ENCODE results near the gene ALPK1.
"Not testable (repeated sequence)": the region's sequence is repeated elsewhere in the genome, so short reads cannot be mapped to it uniquely, and the experiment has no call there.

Gene ALPK1

DNA sequence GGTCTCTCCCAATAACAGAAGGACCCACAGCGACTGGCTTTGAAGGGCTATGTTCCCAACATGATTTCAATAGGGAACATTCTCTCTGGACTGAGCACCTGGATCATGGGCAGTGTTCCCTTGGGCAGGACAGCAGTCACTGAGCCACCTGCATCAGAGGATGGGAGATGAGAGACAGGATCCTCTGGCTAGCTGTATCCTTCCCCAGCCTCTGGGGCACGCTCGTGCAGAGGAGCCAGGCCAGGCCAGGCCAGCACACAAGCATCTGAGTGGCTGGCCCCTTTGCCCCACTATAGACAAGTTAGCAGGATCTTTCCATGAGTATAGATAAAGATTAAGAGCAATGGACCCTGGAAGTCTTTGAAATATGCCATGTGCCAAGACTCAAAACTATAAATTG, 152.5 kb downstream of the ALPK1 start:
- no peak for FAIRE-seq
- DNase-seq (ENCODE audit: insufficient read length, low spot score): no peak
- no peak for TF ChIP-seq POLR2AphosphoS5 (IDR thresholded peaks at IDR 0.05; ENCODE audit: low read depth, low read length)
- TF ChIP-seq SPI1 (IDR thresholded peaks at IDR 0.05; ENCODE audit: low read depth, low read length): no peak
- no peak for TF ChIP-seq POLR2A (IDR thresholded peaks at IDR 0.05; ENCODE audit: low read depth, low read length)
- TF ChIP-seq PAX5 (IDR thresholded peaks at IDR 0.05; ENCODE audit: insufficient read depth, low read length, severe bottlenecking): no peak
- TF ChIP-seq POU2F2 (IDR thresholded peaks at IDR 0.05; ENCODE audit: low read depth, low read length): no peak
- TF ChIP-seq TAF1 (IDR thresholded peaks at IDR 0.05; ENCODE audit: low read depth, low read length): no peak

GRCh38 chr4:112451104-112451503, 153.9 kb downstream of the ALPK1 start:
- FAIRE-seq: no peak
- TF ChIP-seq POU2F2 (IDR thresholded peaks at IDR 0.05; ENCODE audit: low read depth, low read length) (no peak), PAX5 (IDR thresholded peaks at IDR 0.05; ENCODE audit: insufficient read depth, low read length, severe bottlenecking) (no peak)

DNA sequence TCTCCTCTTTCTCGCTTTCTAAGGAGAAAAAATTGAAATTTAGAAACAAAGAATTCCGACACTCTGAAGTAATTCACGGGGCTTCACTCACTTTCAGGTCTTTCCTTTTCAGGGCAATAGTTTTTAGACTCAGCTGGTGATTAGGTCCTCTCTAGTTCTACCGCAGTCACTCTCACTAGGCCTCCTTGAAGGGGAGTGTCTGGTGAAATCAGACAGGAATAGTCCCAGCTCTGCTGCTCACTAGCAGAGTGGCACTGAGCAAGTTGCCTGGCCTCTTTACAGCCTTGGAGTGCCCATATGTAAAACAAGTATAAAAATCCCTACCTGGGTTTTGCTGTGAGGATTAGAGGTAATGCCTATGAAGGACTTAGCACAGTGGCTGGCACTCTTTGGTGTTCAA, 154.7 kb downstream of the ALPK1 start:
- FAIRE-seq: no peak
- DNase-seq (ENCODE audit: insufficient read length, low spot score): no peak
- TF ChIP-seq POLR2A (IDR thresholded peaks at IDR 0.05; ENCODE audit: low read depth, low read length): no peak
- TF ChIP-seq TAF1 (IDR thresholded peaks at IDR 0.05; ENCODE audit: low read depth, low read length): no peak

More at GRCh38 chr4:112451104-112451503, 153.9 kb downstream of the ALPK1 start:
- no peak for DNase-seq (ENCODE audit: insufficient read length, low spot score)

- FAIRE-seq: no peak
- TF ChIP-seq POLR2AphosphoS5 (IDR thresholded peaks at IDR 0.05; ENCODE audit: low read depth, low read length) (no peak), POLR2A (IDR thresholded peaks at IDR 0.05; ENCODE audit: low read depth, low read length) (no peak), PAX5 (IDR thresholded peaks at IDR 0.05; ENCODE audit: insufficient read depth, low read length, severe bottlenecking) (no peak), TAF1 (IDR thresholded peaks at IDR 0.05; ENCODE audit: low read depth, low read length) (no peak), POU2F2 (IDR thresholded peaks at IDR 0.05; ENCODE audit: low read depth, low read length) (no peak), SPI1 (IDR thresholded peaks at IDR 0.05; ENCODE audit: low read depth, low read length) (no peak)
These were observed 156.2 kb downstream of the ALPK1 start for GRCh38 chr4:112453321-112453720.

GRCh38 chr4:112472318-112472717, 175.1 kb downstream of the ALPK1 start:
- DNase-seq (ENCODE audit: insufficient read length, low spot score): no peak
- no peak for TF ChIP-seq POU2F2 (IDR thresholded peaks at IDR 0.05; ENCODE audit: low read depth, low read length)
- TF ChIP-seq TAF1 (IDR thresholded peaks at IDR 0.05; ENCODE audit: low read depth, low read length): no peak
- no peak for TF ChIP-seq POLR2AphosphoS5 (IDR thresholded peaks at IDR 0.05; ENCODE audit: low read depth, low read length)
- no peak for TF ChIP-seq SPI1 (IDR thresholded peaks at IDR 0.05; ENCODE audit: low read depth, low read length)
- no peak for TF ChIP-seq POLR2A (IDR thresholded peaks at IDR 0.05; ENCODE audit: low read depth, low read length)
- TF ChIP-seq PAX5 (IDR thresholded peaks at IDR 0.05; ENCODE audit: insufficient read depth, low read length, severe bottlenecking): no peak
- no peak for FAIRE-seq

More at GRCh38 chr4:112453321-112453720, 156.2 kb downstream of the ALPK1 start:
- DNase-seq (ENCODE audit: insufficient read length, low spot score): no peak

- FAIRE-seq (no peak), DNase-seq (ENCODE audit: insufficient read length, low spot score) (no peak)
- TF ChIP-seq SPI1 (IDR thresholded peaks at IDR 0.05; ENCODE audit: low read depth, low read length): no peak
- TF ChIP-seq POLR2AphosphoS5 (IDR thresholded peaks at IDR 0.05; ENCODE audit: low read depth, low read length): no peak
- no peak for TF ChIP-seq POLR2A (IDR thresholded peaks at IDR 0.05; ENCODE audit: low read depth, low read length)
- TF ChIP-seq PAX5 (IDR thresholded peaks at IDR 0.05; ENCODE audit: insufficient read depth, low read length, severe bottlenecking): no peak
- TF ChIP-seq POU2F2 (IDR thresholded peaks at IDR 0.05; ENCODE audit: low read depth, low read length): no peak
- TF ChIP-seq TAF1 (IDR thresholded peaks at IDR 0.05; ENCODE audit: low read depth, low read length): no peak
These were observed 176.8 kb downstream of the ALPK1 start for GRCh38 chr4:112473985-112474384.

DNA sequence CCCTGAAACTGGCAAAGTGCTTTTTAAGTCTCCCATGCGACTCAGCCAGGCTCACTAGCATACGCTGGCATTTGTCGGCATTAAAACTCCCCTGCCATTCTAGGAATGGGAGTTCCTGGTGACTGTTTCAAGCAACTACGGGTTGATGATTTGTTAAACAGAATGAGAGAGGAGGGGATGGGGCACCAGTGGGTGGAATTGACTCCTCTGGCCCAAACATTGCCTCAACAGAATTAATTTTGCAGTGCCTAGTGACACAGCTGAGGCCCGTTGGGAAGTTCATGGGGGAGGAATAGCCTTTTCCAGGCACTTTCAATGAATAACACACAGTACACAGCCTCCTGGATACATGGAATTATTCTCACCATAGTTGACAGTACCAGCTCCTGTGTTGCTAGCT, 188.8 kb downstream of the ALPK1 start:
- no peak for DNase-seq (ENCODE audit: insufficient read length, low spot score)
- no peak for FAIRE-seq
- no peak for TF ChIP-seq POU2F2 (IDR thresholded peaks at IDR 0.05; ENCODE audit: low read depth, low read length)
- TF ChIP-seq POLR2AphosphoS5 (IDR thresholded peaks at IDR 0.05; ENCODE audit: low read depth, low read length): no peak
- no peak for TF ChIP-seq POLR2A (IDR thresholded peaks at IDR 0.05; ENCODE audit: low read depth, low read length)
- no peak for TF ChIP-seq TAF1 (IDR thresholded peaks at IDR 0.05; ENCODE audit: low read depth, low read length)
- no peak for TF ChIP-seq PAX5 (IDR thresholded peaks at IDR 0.05; ENCODE audit: insufficient read depth, low read length, severe bottlenecking)
- TF ChIP-seq SPI1 (IDR thresholded peaks at IDR 0.05; ENCODE audit: low read depth, low read length): no peak

- DNase-seq (ENCODE audit: insufficient read length, low spot score); FAIRE-seq: not testable (repeated sequence)
These were observed 193.6 kb downstream of the ALPK1 start for GRCh38 chr4:112490808-112491207.
